GM21737 (cell line): ENCODE data around the gene SLC8A3.
"Not testable (repeated sequence)": the region's sequence is repeated elsewhere in the genome, so short reads cannot be mapped to it uniquely, and the experiment has no call there.

Experiments
- ATAC-seq: cut with Tn5 transposase; IDR thresholded peaks from one replicate; pipeline ENCODE4 v1.9.1; 2021; ENCODE audit warnings: mild to moderate bottlenecking, moderate library complexity; ENCODE audit not compliant: unreplicated experiment

SLC8A3 gene, protein sequence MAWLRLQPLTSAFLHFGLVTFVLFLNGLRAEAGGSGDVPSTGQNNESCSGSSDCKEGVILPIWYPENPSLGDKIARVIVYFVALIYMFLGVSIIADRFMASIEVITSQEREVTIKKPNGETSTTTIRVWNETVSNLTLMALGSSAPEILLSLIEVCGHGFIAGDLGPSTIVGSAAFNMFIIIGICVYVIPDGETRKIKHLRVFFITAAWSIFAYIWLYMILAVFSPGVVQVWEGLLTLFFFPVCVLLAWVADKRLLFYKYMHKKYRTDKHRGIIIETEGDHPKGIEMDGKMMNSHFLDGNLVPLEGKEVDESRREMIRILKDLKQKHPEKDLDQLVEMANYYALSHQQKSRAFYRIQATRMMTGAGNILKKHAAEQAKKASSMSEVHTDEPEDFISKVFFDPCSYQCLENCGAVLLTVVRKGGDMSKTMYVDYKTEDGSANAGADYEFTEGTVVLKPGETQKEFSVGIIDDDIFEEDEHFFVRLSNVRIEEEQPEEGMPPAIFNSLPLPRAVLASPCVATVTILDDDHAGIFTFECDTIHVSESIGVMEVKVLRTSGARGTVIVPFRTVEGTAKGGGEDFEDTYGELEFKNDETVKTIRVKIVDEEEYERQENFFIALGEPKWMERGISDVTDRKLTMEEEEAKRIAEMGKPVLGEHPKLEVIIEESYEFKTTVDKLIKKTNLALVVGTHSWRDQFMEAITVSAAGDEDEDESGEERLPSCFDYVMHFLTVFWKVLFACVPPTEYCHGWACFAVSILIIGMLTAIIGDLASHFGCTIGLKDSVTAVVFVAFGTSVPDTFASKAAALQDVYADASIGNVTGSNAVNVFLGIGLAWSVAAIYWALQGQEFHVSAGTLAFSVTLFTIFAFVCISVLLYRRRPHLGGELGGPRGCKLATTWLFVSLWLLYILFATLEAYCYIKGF

DNA sequence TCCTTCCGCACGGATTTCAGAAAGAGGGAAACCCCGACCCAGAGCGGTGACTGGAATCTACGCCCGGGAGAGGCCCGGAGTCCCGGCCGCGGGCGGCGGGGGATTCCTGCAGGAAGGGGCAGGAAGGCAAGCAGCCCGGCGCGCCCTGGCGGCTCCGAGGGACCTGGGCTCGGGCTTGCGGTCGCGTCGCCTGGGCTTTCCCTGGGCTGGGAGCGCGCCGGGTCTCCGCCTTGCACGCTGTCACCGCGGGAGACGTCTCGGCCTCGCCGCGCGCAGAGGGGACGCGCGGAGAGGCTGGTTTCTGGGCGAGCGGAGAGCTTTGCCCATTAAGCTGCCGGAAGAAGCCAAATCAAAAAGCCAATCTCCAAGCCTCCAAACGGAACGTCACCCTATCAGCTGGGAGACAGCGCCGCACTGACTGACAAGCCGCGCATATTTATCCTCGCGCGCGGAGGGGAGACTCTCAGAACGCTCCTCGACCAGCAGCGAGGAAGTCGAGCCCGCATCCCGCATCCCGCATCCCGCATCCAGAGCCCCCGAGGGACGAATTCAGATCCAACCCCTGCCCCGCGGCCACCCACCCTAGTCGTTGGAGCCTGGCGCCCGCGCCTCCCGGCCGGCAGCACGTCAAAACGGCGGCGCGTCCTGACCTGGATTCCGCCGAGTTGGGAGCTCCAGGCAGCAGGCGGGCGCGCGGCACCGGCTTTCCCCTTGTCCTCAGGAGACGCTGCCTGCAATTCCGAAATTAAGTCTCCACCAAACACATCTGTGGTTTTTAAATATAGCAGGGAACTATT is at the start of gene SLC8A3:
SLC8A3 (minus strand) TSS at position 293 of the 797 bp plus-strand sequence. CDS start 20,529 bp downstream, outside the sequence.
- ATAC-seq: no peak

DNA sequence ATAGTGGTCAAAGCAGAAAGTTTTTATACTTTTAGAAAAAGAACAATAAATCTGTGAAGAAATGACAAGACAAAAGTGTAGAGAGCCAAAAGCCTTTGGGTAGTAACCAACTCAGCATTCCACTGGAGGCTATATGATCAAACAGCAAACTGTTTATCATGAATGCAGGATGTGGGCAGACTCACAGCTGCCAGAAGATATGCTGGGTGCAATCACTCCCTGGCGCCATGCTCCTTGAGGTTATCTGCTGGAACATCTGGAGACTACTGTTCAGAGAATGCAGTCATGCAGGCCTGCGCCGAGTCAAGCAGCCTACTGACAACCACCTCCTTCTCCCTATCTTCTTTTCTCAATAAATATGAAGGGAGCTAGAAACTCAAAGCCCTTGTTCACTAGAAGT is 49.0 kb upstream of the SLC8A3 start:
- no peak for ATAC-seq

DNA sequence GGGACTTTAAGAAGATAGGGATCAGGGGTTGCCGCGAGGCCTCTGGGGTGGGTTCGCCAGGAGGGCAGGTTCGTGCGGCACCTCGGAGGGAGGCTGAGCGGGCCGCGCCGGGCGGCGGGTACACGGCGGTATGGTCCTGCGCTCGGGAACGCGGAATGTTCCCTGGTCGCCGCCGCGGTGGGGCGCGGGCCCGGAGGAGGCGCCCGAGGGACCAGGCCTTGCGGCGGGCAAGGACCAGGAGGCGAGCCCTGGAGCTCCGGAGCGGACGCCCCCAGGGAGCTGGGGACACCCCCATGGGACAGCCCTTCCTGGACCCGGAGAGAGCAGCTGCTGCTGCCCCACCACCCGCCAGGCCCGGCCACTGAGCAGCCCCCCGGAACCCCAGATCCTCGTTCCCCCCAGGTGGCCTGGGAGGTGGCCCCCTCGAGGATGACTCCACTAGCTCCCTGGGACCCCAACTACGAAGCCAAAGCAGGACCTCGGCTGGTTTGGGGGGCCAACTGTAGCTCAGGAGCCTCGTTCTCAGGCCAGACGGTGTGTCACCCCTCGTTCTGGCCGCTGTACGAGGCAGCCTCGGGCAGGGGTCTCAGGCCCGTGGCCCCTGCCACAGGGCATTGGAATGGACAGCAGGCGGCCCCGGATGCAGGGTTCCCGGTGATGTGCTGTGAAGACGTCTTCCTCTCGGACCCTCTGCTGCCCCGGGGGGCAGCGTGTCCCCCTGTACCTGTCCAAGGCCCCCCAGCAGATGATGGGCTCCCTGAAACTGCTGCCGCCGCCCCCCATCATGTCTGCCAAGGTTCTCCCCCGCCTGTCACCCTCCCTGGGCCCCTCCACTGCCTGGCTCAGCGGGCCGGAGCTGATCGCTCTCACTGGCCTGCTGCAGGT is 45.6 kb upstream of the SLC8A3 start:
- no peak for ATAC-seq

DNA sequence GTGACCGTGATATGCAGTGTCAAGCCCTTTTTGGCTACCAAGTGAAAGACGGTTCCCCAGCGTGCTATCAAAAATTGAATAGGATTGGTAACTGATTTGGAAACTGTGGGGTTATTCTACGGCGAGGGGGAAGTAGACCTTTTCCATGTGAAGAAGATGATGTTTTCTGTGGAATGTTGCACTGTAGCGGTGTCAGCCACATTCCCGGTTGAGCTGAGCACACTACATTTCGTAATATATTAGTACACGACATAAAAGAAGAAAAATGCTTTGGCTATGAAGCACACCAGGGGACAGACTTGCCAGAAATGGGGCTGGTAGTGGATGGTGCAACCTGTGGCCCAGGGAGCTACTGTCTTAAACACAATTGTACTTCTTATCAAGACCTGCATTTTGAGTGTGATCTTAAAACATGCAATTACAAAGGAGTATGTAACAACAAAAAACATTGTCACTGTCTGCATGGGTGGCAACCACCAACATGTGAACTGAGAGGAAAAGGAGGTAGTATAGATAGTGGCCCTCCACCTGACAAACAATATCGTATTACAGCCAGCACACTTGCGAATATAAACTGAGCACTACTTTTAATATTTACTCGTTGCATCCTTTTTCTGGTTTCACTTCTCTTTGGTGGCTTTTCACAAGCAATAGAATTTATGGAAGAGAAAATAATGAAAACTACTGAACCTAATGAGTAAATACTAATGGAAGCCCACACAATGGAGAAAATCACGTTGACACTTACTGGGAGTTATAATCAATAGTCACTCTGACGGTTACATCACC is 43.2 kb upstream of the SLC8A3 start:
- ATAC-seq: not testable (repeated sequence)

DNA sequence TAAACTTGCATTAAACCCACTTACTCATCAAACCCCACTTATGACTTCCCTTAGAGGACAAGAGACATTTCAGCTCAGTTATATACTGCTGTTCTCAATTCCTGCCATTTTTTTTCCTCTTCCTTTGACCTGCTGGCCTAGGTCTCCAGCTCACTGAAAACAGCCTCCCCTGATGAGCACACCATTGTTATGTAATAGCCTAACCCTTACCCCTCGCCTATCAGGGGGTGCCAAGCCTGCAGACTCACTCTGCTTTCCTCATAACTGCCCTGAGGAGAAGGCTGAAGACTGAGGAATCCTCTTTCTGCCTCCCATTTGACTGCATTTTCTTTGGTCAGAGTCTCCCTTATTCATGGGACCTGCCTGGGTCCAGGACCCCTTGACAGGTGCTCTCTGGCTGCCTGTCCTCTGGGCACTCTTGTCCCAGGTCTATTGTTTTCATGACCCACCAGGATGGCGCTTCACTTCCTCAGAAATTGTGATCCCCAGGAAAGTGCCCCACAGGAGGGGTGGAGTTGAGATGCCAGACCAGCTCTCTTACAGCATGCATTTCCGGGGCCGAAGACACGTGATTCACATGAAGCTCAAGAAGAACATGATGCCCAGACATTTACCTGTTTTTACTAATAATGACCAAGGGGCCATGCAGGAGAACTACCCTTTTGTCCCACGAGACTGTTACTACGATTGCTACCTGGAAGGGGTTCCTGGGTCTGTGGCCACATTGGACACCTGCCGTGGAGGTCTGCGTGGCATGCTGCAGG is 41.3 kb upstream of the SLC8A3 start:
- not testable (repeated sequence) for ATAC-seq

DNA sequence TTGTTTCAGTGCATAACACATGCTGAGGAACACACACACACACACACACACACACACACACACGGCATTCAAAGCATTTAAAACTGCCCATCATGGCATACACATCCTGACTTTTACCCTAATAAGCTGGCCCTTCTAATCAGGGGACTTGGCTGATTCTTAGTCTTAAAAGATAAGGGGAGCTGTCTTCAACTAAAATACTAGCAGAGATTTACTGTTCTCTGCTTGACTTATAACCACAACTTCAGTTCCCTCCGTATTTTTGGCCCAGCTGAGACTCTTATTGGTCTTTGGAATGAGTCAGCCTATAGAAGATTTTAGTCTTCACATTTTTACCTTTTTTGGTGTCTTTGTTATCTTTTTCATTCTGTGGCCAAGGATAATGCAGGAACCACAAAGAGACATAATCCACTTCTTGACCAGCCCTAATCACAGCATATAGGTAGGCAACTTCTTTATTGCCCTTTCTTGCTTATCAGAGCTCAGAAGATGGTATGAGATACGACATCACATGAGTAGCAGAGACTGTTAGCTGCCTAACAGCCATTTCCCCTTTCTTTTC is 25.1 kb upstream of the SLC8A3 start:
- ATAC-seq: no peak

DNA sequence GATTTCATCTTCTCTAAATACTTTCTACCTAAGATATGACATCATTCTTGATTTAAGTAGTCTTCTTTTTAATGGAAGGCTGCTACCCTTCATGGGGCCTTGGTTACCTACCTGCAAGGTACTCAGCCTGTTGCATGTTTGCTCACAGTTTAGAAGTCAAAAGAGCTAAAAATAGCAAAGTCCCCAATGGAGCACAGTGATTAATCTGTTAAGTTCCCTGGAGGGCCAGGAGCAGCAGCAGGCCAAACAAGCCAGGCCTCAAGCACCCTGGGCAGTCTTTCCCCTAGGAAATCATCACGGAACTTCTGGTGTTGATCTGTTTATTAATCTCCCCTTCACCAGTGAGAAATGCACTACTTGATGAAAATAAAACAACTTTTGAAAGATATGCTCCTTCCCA is 24.0 kb upstream of the SLC8A3 start:
- ATAC-seq: no peak

DNA sequence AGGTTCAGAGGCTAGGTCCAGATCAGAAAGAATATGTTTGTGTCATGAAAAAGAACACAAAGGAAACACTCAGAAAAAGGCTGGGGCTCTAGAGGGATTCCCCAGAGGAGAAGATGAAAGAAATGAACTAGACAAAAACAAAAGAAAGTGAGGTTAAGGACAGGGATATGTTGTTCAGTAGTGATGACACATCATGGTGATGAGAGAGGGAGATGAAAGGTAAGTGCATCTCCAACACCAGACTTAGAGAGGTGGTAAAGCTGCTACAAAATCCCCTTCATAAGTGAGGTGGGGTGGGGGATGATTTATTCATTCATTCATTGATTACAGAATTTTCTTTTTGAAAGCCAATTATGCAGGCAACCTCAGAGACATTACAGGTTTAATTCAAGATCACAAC is 19.6 kb upstream of the SLC8A3 start:
- ATAC-seq: no peak

DNA sequence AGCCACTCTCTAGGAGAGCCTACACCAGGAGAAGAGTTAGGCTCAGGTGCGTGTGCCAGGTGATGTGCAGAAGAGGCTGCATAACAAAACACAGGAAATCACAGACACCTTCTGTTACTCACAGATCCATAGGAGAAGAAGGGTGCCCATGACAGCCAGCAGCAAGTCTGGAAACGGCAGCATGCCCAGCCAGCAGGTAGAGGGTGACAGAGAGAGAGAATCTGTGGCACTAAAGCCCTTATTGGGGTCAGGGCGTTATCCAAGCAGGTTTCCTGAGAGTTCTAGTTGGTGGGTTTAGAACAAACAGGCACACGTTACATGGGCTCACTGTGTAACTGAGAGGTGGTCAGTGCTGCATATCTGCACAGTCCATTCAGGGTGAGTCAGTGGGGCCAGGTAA is 14.9 kb upstream of the SLC8A3 start:
- no peak for ATAC-seq

DNA sequence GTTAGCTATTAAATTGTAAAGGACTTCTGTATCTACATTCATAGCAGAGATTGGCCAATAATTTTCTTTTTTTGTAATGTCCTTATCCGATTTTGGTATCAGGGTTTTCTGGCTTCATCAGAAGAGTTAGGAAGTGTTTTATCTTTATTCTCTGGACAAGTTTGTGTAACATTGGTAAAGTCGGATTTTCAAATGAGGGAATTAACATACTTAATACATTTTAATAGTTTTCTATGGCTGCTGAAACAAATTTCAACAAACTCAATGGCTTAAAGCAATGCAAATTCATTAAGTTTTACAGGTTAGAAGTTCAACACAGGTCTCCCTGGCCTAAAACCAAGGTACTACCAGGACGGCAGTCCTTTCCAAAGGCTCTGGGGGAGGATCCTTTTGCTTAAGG is 13.2 kb upstream of the SLC8A3 start:
- ATAC-seq: no peak

DNA sequence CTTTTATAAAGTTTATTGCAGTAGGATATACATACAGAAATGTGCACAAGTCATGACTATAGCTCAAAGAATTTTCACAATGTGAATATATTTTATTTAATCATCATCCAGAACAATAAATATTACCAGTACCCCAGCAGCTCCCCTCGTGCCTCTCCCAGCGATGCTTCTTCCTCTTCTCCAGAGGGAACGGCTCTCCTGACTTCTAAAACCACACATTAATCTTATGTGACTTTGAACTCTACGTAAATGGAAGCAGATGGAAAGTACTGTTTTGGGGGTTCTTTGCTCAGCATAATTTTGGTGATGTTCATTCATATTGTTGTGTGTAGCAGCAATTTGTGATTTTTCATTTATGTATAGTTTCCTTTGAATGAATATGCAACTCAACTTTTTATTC is 4.6 kb upstream of the SLC8A3 start:
- no peak for ATAC-seq

DNA sequence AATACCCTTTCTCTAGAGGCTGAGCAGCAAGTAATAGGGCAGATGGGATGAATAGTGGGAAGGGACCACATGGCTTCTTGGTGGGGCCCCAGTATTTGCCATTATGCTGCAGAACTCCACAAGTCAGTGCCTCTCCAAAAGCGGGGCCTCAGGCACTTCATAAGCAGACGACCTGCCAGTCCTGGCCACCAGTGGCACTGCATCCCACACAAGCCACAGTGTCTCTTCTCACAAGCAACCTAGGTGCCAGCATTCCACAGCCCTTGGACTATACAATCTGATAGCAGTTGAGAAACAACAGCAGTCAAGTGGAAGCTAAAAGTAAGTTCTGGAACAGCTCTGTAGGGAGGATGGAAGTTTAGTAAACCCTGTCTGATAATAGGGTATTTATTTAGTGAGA is 4.2 kb upstream of the SLC8A3 start:
- ATAC-seq: no peak

DNA sequence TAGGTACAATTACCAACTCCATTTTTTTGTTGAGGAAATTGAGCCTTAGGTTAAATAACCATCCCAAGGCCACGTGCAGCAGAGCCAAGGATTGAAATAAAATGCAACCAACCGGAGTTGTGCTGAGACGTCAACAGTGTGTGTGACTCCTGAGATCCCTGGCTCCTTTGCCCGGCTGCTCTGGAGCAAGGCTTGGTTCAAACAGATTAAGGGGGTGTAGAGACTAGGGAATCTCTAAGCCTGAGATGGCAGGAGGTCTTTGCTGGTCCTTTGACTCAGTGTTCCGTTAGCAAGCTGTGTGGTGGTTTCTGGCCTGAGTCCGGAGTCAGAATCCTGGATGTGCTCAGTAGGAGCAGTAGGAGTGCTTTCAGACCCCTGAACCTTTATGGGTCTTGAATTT is 1.4 kb upstream of the SLC8A3 start:
- no peak for ATAC-seq

DNA sequence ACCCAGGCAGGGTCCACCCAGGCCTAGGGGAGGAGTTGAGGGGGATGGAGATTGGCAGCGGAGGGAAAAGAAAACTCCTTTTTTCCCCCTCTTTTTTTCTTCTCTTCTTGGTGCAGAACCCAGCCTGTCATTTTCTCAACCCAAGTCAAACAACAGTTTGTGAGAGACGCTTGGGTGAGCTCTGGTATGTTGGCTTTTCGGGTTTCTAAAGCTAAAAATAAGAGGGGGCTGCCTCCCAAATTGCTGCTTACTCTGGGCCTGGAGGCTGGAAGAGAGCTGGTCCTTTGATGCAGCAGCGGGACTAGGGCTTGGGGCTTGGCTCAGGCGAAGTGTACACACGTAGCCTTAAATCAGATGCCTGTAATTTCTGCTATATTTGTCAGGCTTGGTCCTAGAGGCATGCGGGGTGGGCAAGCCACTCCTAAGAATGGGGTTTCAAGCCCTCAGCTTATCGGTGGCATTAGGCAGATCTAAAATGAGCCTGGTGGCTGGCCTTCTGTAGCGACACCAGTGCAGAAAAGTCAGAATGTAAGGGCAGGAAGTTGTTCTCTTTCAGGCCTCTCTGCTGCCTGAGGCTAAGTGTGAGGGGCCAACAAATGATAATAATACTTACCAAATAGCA is 816 bp upstream of the SLC8A3 start:
- no peak for ATAC-seq

DNA sequence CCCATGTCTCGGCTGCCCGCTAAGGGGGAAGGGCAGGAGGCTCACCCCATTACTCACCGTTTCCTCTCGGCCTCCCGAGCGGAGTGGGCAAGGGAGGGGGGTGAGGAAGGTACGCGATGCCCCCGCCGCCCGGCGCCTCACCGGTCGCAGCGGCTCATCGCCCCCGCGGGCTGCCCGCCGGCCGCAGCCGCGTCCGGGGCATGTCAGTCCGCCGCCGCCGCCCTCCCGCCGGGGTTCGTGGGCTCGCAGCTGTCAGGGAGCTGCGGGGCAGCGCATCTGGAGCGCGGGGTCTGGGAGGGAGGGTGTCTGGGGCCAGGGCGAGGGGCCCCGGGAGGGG is 461 bp downstream of the SLC8A3 start:
- ATAC-seq: no peak

DNA sequence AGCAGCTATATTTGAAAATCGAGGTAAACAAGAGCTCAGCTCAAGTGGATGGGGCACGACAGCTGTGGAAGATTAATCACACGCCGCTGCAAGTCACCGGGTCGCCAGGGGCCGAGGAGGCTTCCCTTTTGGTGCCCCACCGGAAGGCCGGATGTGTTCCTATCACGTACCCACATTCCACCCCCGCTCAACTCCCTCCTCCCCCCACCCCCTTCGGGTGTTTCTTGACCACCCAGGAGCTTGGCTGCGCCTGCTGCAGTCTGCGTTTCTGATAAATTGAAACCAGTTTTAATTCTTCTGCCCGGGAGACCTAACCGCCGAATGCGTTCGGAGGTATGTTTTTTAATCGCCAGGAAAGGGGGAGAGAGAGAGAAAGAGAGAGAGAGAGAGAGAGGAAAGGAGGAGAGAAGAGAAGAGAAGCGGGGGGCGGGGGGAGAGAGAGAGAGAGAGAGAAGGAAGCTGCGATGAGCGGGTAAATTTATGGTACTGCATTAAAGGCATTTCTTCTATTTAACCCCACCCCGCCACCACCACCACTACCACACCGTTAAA is 1.8 kb downstream of the SLC8A3 start:
- ATAC-seq: no peak

DNA sequence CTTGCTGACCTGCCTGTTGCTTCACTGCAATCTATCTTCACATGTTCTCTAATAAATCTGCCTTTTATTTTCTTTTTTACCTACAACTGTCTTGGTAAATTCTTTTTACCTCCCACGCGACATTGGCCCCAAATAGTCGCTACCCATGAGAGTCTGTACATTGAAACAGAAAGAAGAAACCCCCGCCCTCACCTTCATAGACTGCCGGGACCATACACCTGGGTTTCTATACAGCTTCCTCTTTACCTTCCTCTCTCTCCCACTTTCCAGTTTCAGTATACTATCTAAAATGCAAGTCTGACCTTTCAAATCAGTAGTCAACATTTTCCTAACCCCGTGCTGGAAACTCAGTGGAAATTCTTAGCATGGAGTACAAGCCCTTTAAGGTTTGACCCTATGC is 4.8 kb downstream of the SLC8A3 start:
- ATAC-seq: peak; percentile 44

DNA sequence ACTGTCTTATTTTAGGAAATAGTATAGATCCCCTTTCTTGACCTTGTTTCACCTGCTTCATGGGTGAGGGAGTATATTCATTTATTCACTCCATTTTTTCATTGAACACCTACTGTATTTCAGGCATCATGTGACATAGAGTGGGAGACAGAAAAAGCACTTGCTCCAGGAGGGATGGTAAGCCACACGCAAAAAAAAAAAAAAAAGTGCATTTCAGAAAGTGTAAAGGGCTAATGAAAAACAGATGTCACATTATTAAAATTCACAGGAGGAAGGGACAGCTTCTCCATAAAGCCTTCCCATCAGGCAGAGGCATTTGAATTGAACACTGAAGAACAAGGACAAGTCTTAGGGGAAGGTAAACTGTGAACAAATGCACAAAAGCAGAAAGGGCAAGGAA is 7.5 kb downstream of the SLC8A3 start:
- ATAC-seq: no peak
